GM12873 (cell line): ENCODE results near the gene NEUROD2.

Source experiments
- TF ChIP-seq, protein P1 (sequence below): IDR thresholded peaks from 2 replicates; pipeline ENCODE4 v1.5.1; 2012; ENCODE audit warnings: low read depth, mild to moderate bottlenecking, moderate library complexity, low read length, control low read depth; ENCODE audit not compliant: insufficient read depth; ENCODE audit errors: missing control alignments

Gene NEUROD2

DNA sequence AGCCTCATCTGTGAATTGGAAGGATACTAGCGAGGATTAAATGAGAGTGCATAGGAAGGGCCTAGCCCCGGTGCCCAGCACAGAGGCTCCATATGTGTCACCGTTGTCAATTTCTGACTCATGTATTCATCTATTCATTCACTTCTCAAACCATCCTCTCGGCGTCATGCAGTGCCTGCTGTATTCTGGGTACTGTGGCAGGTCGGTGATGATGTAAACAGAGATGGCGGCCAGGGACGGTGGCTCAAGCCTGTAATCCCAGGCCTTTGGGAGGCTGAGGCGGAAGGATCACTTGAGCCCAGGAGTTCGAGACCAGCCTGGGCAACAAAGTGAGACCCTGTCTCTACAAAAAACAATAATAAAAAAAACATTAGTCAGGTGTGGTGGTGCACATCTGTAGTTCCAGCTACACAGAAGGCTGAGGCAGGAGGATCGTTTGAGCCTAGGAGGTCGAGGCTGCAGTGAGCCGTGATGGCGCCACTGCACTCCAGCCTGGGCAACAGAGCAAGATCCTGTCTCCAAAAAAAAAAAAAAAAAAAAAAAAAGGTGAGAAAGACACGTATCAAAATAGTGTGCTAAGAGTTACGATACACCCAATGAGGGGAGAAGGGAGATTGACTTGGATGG lies 14.8 kb upstream of the NEUROD2 start:
- TF ChIP-seq, protein P1, sequence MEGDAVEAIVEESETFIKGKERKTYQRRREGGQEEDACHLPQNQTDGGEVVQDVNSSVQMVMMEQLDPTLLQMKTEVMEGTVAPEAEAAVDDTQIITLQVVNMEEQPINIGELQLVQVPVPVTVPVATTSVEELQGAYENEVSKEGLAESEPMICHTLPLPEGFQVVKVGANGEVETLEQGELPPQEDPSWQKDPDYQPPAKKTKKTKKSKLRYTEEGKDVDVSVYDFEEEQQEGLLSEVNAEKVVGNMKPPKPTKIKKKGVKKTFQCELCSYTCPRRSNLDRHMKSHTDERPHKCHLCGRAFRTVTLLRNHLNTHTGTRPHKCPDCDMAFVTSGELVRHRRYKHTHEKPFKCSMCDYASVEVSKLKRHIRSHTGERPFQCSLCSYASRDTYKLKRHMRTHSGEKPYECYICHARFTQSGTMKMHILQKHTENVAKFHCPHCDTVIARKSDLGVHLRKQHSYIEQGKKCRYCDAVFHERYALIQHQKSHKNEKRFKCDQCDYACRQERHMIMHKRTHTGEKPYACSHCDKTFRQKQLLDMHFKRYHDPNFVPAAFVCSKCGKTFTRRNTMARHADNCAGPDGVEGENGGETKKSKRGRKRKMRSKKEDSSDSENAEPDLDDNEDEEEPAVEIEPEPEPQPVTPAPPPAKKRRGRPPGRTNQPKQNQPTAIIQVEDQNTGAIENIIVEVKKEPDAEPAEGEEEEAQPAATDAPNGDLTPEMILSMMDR: no peak

DNA sequence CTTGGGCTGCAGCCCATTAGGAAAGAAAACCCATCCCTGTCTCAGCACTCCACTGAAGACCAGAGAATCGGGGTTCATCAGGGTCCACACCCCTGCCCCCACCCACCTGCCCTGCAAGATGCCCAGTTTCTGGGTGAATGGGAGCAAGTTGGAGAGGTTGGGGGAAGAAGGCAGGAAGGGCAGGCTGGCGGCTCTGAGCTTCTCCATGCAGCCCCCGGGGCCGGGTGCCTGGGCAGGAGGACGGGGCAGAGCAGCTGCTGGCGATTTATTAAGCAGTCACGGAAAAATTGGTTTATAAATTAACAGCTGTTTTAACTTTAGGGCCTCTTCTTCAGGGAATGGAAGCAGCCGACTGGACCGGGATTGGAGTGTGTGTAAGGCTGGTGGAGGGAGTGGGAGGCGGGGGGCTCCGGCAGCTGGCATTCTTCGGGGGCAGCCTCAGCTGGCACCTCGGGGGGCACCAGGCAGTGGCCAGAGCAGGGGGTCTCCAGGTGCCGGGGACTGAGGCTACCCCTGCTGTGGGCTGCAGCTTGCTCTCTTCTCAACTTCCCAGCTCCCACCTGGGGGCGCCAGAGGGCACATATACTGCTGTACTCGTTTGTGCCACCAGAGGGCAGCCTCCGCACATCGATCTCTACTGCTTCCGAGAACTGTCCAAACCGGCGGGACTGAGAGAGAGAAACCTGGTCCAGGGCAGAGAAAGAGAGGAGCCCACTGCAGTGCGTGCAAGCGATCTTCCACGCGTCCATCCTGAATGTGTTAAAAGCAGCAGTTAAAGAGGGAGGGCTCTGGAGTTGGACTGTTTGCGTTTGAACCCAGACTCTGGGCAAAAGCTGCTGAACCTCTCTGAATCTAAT lies 14.0 kb upstream of the NEUROD2 start:
- TF ChIP-seq, protein P1: peak; percentile 100

DNA sequence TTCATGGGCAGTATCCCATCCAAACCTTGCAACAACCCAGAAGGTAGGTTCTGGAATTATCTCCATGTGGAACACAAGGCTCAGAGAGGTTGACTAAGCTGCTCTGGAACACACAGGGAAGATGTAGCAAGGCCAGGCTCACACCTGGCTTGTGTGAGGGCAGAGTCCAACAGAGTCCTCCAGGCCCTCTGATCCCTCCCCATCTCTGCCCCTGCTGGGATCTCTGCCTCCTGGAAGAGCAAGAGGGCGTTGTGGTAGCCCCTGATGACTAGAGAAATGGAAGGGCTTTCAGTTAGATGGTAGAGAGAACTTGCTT lies 12.0 kb upstream of the NEUROD2 start:
- TF ChIP-seq, protein P1: no peak

DNA sequence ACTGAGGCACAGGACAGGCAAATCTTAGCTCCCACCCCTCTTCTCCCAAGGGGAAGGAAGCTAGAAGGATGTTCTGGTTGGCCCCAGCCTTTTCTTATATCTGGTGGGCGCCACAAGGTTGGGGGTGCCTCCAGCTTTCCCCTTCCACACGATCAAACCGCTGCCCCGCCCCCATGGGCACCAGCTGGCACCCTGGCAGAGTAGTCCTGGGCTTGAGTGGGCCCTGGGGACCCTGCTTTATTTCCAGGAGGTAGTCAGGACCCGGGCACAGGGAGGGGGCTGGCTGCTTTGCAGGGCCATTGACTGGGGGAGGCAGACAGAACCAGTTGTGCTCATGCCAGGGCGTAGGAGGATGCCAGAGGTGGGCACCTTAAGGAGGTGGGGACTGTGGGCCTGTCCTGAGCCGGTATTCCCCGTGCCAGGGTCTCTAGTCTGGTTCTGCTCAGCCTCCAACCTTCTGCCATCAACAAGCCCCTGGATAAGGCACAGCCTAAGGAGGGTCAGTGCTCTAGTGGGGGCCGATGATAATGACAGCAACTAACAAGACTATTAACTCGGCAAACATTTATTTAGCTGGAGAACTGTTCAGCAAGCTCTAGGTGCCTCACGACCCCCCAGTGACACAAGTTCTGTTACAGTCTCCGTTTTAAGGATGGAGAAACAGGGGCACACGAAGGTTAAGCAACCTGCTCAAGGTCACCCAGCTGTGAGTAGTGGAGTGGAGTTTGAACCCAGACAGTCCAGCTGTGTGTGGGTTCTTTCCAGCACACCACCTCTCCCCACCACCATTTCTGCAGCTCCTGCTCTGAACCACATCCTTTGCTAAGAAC lies 11.5 kb upstream of the NEUROD2 start:
- TF ChIP-seq, protein P1: no peak

DNA sequence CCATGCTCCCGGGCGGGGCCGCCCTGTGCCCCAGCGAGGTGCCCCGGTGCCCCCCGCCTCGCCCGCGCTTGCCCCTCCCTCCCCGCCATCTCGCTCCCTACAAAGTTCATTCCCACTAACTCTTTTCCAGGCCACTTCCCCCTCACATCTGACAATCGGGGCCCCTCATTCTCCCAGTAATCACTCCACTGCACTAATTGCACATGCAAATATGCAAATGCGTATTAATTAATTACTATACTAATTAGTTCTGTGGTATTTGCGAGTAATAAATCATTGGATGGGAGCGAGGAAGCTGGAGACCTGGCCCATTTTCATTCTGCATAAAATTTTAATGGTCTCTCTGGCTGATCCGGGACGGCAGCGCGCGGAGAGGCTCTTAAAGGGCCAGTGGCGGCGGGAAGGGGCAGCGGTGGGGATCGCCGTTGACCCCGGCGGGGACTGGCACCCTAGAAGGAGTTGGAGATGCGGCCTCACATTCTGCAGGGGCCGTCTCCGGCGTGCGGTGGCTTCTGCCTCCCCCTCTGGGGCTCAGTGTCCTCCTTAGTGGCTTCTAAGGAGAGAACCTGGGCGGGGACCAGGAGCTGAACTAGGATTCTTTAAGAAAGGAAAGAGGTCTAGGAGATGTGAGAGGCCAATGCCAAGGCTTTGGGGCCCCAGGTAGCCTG lies 10.7 kb upstream of the NEUROD2 start:
- TF ChIP-seq, protein P1: no peak

DNA sequence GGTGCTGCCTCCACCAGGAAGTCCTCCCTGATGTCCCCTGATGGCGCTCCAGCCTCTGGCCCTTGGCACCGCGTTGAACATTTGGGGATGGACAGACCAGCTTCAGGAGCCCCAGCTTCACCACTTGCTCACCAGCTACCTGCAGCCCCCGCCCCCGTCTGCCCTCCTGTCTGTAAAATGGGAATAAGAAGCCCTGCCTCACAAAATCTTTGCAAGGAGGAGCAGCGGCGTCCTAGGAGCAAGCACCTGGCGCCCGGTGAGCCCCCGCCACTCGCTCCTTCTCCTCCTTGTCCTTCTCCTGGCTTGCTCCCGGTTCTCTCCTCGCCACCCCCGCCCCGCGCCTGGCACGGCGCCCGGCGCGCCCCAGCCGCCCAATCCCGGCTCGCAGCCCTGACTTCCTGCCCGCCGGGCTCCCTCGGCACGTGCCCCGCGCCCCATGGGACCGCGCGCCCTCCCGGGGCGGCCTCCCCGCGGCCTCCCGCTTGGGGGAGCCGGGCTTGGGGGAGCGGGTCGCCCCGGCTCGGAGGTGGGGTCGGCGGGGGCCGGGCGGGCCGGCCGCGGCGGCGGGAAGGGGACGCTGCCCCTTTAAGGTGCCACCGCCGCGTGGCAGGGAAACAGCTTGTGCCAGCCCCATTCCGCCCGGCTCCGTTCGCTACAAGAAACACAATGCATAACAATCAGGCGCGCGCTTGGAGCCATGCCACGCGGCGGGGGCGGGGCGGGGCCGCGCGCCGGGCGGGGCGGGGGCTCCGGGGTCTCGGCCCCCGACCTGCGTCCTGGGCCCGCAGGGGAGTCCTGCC lies 9.9 kb upstream of the NEUROD2 start:
- TF ChIP-seq, protein P1: no peak
